GM21825 (cell line): ENCODE data around the gene IL15.
"Not testable (repeated sequence)": the region's sequence is repeated elsewhere in the genome, so short reads cannot be mapped to it uniquely, and the experiment has no call there.

Source experiments
- ATAC-seq: cut with Tn5 transposase; IDR thresholded peaks from one replicate; pipeline ENCODE4 v1.9.1; 2021; ENCODE audit warnings: mild to moderate bottlenecking, moderate library complexity; ENCODE audit not compliant: unreplicated experiment

Gene IL15

GRCh38 chr4:141692081-141692480 is 55.7 kb downstream of the IL15 start:
- ATAC-seq = no peak

DNA sequence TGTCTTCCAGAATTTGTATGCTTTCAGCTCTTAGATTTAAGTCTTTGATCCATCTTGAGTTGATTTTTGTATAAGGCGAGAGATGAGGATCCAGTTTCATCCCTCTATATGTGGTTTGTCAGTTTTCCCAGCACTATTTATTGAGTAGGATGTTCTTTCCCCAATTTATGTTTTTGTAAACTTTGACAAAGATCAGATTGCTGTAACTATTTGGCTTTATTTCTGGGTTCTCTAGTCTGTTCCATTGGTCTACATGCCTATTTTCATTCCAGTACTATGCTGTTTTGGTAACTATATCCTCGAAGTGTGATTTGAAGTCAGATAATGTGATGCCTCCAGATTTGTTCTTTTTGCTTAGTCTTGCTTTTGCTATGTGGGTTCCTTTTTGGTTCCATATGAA is 60.7 kb downstream of the IL15 start:
- no peak for ATAC-seq

GRCh38 chr4:141702472-141703182 is 66.2 kb downstream of the IL15 start:
- no peak for ATAC-seq

DNA sequence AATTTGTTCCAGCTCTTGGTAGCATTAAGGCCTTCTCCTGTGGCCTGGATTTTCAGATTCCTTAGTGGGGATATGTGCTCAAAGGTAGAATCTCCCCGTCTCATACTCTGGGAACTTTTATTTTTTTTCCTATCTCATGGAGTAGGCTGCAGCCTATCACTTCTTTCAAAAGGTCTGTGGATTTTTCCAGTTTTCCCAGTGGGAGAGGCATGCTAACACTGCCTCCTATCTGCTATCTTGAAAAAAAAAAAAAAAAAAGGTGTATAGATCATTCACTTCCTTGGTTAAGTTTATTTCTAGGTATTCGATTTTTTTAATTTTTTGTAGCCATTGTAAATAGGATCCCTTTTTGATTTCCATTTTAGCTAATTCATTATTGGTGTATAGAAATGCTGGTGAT is 67.1 kb downstream of the IL15 start:
- ATAC-seq = no peak

DNA sequence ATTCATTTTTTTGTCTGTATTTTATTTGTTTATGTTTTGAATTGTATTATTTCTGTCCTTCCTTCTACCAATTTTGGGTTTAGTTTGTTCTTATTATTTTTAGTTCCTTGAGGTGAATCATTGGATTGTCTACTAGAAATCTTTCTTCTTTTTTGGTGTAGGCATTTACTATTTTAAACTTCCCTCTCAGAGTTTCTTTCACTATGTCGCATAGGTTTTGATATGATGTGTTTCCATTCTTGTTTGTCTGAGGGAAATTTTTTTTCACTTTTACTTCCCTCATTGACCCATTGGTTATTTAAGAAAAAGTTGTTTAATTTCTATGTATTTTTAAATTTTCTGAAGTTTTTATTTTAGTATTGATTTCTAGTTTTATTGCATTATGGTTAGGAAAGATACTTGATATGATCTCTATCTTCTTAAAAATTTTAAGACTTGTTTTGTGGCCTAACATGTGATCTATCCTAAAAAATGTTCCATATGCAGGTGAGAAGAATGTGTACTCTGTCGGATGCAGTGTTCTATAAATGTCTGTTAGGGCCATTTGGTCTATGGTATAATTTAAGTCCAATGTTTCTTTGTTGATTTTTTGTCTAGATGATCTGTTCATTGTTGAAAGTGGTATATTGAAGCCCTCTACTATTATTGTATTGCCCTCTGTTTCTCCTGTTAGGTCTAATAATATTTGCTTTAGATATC is 68.8 kb downstream of the IL15 start:
- peak; percentile 69 for ATAC-seq

GRCh38 chr4:141705747-141706377 is 69.5 kb downstream of the IL15 start:
- ATAC-seq = peak; percentile 57

DNA sequence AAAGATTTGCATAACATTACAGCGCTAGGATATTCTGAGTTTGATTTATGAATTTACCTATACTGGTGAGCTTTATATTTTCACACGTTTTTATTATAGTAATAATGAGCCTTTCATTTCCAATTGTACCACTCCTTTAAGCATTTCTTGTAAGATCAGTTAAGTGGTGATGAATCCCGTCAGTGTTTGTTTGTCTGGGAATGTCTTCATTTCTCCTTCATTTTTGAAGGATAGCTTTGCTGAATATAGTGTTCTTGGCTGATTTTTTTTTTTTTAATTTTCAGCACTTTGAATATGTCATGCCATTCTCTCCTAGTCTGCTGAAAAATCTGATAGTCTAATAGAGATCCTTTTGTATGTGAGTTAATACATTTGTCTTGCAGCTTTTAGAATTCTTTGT is 70.1 kb downstream of the IL15 start:
- ATAC-seq = no peak

GRCh38 chr4:141711211-141711610 is 74.8 kb downstream of the IL15 start:
- ATAC-seq = no peak

DNA sequence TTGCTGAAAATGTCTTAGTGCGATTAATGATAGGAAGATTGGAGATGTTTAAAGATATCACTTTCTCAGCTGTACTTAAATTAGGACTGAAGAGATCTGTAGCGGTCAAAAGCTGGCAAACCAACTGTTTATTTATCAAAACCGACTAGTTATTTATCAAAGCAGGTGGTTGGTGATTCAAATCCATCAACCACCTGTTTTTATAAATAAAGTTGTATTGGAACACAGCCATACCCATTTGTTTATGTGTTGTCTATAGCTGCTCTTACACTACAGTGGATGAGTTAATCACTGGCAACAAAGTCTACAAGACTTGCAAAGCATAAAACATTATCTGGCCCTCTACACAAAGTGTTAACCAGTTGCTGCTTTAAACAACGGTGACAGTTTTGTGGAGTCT is 76.8 kb downstream of the IL15 start:
- no peak for ATAC-seq

GRCh38 chr4:141713771-141714445 is 77.5 kb downstream of the IL15 start:
- no peak for ATAC-seq

DNA sequence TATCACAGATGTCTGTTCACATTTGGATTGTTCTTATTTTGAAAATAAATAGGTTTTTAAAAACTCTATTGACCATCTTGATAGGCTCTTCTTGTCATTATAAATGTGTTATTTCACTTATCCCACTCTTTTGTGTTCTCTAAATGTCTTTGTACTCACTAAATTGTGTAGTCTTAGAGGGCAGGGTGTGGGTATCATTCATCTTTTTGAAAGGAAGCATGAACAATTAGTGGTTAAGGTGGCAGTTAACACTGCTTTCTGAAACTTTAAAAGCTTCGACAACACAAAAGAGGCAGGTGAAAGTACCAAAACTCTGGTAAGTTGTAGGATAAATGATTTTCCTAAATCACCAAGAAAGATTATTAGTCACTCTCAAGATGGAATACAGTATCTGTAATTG is 83.2 kb downstream of the IL15 start:
- ATAC-seq = no peak

GRCh38 chr4:141721174-141721573 is 84.8 kb downstream of the IL15 start:
- ATAC-seq = no peak

DNA sequence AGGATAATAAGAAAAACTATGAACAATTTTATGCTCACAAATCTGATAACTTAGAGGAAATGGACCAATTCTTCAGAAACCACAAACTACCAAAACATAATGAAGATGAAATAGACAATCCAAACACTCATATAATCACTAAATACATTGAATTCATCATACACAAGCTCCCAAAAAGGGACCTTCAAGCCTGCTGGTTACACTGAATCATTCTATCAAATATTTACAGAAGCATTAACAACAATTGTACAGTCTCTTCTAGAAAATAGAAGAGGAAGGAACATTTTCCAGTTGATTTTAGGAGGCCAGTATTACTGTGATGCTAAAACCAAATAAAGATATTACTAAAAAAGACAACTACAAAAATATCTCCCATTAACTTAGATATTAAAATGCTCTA is 88.3 kb downstream of the IL15 start:
- no peak for ATAC-seq

DNA sequence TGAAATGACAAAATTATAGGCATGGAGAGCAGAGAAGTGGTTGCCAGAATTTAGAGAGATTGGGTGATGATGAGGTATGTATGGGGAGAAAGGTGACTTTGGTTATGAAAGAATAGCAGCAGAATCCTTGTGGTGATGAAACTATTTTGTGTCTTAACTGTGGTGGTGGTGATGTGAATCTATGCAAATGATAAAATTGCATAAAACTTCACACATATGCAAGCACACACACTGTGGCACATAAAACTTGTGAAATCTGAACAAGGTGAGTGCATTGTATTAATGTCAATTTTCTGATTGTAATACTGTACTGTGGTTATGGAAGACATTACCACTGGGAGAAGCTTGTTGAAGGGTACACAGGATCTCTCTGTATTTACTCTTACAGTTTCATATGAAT is 91.0 kb downstream of the IL15 start:
- ATAC-seq = no peak

DNA sequence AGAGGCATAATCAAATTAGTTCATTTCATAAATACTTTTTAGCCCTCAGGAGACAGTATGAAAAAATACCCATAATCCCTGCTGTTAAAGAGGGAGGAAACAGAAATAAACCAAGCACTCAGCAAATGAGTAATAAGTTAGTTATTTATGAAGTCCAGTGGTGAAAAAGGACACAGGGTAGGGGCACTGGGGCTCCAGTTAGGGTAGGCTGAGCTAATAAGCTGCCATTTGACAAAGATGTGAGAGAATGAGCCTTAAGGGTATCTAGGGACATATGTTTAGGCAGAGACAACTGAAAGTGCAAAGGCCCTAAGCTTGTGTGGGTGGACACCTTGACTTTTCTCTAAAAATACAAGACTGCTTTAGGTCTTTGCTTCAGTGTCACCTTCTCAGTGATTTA is 94.4 kb downstream of the IL15 start:
- ATAC-seq = no peak

GRCh38 chr4:141731481-141731880 is 95.1 kb downstream of the IL15 start:
- no peak for ATAC-seq

- ATAC-seq = no peak
Measured at GRCh38 chr4:141739636-141740035, 103.3 kb downstream of the IL15 start.

DNA sequence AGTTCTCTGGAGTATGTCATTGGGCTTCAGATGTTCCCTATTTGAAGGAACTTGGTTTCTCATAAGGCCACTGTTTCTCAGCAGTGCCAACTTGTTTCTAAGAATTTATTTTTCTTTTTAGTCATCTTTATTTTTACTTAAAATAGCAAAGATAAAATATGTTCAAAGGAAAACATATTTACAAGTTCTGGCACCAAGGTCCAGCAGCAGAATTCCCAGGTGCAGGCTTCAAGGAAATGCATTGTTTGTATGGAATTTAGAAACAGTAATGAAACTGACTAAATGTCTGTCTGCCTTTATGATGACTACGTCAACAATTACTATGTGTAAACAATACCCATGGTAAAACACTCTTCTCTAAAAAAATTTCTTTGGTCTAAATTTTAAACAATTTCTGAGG is 109.6 kb downstream of the IL15 start:
- no peak for ATAC-seq

DNA sequence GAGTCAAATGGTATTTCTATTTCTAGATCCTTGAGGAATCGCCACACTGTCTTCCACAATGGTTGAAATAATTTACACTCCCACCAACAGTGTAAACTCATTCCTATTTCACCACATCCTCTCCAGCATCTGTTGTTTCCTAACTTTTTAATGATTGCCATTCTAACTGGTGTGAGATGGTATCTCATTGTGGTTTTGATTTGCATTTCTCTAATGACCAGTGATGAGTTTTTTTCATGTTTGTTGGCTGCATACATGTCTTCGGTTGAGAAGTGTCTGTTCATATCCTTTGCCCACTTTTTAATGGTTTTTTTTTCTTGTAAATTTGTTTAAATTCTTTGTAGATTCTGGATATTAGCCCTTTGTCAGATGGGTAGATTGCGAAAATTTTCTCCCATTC is 115.4 kb downstream of the IL15 start:
- ATAC-seq = not testable (repeated sequence)

- ATAC-seq = no peak
Measured at GRCh38 chr4:141757287-141757686, 120.9 kb downstream of the IL15 start.

DNA sequence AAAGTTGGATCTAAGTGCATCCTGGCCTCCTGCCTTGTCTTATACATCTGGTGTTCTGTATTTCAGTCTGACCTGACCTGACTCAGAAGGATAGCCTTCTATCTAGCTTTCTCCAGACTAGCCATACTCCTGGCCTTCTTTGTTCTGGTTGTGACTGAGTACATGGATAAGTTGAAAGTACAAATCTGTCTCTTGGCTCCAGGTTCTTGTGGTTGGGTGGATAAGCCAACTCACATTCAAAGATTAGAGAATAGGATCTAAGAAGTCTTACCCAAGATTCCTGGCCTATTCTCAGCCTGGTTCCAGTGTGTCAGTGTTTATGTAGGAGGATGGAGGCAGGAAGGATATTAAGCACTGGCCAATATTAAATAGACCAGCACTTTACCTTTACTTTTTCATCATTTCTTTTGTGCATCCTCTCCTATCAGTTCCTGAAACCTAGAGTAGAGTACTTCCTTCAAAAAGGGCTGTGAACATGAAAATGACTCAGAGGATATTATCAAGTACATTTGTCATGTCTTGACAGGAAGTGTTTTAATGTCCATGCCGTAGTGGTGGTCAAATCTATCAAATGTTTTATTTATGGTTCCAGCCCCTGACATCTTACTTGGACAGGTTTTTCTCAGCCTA is 123.5 kb downstream of the IL15 start:
- no peak for ATAC-seq
